HG02981 (cell line): ENCODE results near the gene TRNP1.
"Not testable (repeated sequence)": the region's sequence is repeated elsewhere in the genome, so short reads cannot be mapped to it uniquely, and the experiment has no call there.

Source experiments
- ATAC-seq: cut with Tn5 transposase; IDR thresholded peaks from one replicate; pipeline ENCODE4 v1.9.1; 2021; ENCODE audit warnings: mild to moderate bottlenecking, moderate library complexity; ENCODE audit not compliant: unreplicated experiment

TRNP1 gene, protein sequence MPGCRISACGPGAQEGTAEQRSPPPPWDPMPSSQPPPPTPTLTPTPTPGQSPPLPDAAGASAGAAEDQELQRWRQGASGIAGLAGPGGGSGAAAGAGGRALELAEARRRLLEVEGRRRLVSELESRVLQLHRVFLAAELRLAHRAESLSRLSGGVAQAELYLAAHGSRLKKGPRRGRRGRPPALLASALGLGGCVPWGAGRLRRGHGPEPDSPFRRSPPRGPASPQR

DNA sequence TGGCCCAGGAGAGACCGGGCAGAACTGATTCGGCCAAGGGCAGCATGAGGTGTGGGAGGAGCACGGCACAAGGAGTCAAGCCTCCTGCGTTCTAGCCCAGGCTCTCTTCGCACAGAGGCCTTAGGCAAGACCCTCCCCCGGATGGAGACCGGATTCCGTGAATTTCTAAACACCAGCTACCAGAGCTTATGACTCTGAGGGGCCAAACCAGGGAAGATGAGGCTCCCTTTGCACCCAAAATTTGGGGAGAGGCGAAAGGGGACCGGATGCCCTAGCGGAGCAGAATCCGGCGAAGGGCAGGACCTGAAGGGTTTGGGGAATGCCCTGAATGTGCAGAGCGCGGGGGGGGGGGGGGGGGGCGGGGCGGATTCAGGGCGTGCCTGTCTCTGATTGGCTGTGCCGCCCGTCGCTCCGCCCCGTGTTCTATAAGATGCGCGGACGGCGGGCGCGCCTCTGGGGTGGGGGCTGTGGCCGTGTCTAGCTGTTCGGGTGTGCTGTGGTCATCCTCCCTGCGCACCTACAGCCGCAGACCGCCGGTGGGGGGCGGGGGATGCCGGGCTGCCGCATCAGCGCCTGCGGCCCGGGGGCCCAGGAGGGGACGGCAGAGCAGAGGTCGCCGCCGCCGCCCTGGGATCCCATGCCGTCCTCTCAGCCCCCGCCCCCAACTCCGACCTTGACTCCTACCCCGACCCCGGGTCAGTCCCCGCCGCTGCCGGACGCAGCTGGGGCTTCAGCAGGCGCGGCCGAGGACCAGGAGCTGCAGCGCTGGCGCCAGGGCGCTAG lies at the start of gene TRNP1:
TRNP1 (plus strand) TSS at position 456 of the 783 bp plus-strand sequence; CDS start at position 551, 95 bp downstream.
- no peak for ATAC-seq

DNA sequence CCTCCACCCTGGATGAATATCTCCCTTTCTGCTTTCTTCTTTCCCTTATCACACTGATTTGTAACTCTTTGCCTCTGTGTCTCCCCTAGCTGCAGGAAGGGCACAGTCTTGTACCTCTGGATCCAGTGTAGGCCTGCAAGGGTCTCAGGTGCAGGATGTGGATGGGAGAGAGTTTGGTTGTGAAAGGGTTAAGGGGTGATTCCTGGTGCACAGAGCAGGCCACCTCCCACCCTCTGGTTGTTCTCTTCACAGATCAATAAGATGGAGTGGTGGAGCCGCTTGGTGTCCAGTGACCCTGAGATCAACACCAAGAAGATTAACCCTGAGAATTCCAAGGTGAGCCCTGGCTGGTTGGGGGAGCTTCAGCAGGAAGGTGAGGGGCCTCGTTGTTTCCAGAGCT lies 48.4 kb upstream of the TRNP1 start:
- no peak for ATAC-seq

DNA sequence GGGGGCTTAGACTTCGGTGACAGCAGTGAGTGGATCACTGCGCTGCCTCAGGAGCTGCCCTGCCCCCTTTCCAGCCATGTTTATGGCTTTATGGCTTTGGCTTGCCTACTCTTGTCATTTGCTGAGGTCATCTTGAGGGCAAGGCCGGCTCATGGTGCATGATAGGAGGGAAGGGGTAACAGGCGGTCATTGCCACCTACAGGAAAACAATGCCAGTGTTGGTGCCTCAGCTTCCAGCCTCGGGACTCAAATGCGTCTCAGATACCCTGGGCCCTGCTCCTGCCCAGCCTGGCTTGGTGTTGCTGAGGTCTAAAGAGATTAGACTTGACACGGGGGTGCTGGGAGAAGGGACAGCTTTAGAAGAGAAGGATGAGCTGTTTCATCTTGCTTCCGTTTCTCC lies 47.8 kb upstream of the TRNP1 start:
- no peak for ATAC-seq

DNA sequence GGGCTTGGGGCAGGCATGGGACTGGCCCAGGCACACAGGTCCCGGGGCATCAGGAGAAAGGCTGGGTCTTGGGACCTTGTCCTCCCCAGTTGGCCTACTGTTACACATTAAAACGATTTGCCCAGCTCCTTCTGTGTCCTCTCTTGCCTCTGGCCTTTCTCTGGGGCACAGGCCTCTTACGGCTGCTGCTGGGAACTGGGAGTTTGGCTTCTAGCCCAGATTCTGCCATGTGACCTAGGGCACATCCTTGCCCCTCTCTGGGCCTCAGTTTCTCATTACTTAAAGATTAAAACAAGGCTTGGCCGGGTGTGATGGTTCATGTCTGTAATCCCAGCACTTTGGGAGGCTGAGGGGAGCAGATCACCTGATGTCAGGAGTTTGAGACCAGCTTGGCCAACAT lies 47.2 kb upstream of the TRNP1 start:
- no peak for ATAC-seq

DNA sequence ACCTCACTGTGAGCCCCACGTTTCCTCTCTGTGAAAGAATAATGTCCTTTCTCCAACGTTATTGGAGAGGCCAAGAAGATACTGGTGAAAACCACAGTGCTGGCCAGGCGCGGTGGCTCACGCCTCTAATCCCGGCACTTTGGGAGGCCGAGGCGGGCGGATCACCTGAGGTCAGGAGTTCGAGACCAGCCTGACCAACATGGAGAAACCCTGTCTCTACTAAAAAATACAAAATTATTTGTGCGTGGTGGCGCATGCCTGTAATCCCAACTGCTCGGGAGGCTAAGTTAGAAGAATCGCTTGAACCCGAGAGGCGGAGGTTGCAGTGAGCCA lies 44.8 kb upstream of the TRNP1 start:
- not testable (repeated sequence) for ATAC-seq

DNA sequence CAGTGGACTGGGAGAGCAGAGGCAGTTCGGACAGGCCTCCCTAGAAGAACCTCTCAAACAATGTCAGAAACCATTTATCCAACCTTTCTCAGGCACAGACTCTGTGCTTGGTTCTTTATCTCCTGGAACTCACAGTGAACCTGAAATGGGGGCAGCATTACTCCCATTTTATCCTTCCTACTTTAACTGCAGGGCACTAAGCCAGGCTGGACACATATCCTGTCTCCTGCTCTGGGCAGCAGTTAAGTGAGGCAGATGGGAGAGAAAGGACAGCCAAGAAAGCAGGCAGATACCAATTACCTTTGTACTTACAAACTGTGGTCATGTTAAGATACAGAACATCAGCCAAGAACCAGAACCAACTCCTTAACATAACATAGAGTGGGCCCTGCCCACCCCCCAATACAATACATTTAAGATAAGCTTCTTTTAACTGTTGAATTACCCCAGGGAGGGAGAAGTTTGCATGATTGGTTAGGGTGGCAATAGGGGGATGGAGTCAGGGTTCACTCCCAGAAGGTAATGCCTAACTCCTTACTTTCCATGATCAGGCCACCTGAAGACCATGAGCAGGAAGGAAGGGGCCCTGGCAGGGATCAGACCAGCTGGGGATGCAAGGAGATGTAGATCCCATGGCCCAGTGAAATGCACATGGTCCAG lies 44.1 kb upstream of the TRNP1 start:
- ATAC-seq = no peak

DNA sequence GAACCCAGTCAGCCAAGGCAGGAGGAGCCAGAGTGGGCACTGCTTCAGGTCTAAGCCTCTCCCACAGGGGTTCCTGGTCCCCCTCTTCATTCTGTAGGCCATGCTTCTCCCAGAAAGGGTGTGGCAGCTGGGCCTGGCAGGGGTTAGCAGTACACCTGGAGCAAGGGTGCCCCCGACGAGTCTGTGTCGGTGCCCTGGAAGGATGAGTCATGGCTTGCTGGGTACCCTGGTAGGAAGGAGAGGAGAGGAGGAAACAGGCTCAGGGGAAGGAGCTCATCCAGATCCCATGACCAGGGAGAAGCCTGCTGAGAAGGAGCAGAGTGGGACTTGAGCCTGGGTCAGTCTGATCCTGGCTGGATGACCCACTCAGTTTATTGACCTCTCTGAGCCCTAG lies 43.6 kb upstream of the TRNP1 start:
- ATAC-seq = no peak

DNA sequence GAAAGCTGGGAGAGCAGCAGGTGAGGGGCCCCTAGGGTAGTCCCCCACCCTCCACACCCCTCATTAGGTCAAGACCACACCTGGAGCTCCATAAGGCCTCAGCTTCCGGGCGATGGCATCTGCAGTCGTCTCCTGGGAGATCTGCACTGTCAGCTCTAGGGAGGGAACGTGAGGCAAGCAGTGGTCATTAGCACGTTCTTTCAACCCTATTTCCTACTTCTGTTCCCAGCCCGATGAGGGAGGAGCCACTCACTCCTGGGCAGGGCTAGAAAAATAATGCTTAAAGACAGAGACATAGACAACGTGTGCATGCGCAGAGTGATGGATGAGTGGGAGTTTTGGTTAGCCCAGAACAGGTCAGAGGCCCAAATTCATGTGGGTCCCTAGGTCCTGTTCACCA lies 42.9 kb upstream of the TRNP1 start:
- ATAC-seq = no peak

DNA sequence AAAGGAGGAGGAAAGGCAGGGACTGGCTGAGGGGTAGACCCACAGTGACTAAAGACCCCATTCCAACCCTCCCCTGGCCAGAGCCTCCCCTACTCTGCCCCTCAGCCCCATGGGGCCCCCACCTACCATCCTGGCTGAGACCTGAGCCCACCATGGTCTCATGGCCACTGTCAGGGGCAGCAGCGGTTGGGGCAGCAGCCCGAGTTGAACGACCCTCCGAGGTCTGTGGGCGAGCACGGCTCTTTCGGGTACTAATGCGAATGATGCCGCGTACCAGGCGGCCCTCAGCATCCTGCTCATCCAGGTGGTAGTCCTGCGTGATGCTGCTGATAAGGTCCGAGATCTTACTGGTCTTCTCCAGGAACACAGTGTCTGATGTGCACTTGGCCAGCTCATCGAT lies 42.3 kb upstream of the TRNP1 start:
- no peak for ATAC-seq

DNA sequence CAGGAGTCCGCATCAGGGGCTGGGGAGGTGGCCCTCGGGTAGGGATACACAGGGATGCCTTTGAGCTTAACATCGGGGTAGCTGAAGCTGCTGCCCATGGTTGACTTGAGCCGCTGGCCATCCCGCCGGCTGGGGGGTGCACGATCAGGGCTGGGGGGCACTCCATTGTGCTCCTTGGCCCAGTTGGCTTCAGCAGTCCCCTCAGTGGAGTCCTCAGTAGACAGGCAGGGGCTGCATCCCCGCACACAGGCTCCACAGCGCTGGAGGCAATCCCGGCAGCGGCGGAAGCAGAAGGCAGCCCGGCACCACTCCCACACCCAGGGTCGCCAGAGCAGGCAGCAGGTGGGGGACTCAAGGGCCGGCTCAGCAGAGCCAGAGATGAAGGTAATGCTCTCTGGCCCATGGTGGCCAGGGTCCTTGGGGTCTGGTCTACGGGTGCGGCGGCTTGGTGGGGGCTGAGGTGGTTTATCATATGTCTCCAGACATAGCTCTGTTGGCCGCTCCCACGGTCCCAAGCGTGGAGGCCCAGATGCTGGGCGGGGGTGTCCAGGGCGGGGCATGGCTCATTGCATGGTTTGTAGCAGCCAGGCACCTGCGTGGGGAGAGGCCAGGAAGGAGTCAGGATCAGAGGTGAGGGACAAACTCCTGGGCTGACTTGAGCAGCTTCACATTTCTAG lies 41.5 kb upstream of the TRNP1 start:
- no peak for ATAC-seq

DNA sequence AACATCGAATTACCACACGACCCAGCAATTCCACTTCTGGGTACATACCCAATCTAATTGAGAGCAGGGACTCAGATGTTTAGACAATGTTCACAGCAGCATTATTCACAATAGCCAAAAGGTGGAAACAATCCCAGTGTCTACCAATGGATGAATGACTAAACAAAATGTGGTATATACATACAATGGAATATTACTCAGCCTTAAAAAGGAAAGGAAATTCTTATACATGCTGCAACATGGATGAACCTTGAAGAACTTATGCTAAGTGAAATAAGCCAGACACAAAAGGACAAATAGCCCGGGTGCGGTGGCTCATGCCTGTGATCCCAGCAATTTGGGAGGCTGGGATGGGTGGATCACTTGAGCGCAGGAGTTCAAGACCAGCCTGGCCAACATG lies 40.1 kb upstream of the TRNP1 start:
- ATAC-seq = no peak

DNA sequence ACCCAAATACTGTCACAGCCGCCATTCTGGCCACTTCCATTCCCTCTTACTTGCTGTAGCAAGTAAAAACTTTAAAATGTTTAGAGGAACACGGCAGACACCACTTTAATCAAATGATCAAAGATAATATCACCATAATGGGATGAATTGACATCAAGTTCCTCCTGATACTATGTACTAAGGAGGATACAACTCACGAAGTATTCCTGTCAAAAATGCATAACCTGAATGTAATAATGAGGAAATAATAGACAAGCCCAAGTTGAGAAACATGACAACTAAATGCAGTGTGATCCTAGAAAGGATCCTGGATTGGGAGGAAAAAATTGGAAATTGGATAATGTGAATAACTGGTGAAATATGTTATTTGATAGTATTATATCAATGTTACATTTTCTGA lies 37.2 kb upstream of the TRNP1 start:
- no peak for ATAC-seq

DNA sequence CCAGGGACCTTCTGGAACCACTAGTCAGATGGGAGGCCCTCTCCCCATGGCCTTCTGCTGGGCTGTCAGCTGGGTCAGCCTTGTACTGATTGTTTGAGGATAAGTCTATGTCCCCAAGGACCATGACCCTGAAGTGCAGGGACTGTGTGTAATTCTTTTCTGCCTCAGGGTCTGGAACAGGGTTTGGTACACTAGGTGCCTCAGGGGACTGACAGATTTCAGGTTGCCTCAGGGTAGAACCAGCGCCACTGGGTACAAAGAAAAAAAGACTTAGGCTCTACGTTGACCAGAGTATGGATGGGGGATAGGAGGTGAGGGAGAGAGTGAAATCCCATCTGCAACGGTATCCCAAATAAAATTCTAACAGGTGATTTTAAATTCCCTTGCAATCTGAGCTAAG lies 36.2 kb upstream of the TRNP1 start:
- ATAC-seq = no peak

DNA sequence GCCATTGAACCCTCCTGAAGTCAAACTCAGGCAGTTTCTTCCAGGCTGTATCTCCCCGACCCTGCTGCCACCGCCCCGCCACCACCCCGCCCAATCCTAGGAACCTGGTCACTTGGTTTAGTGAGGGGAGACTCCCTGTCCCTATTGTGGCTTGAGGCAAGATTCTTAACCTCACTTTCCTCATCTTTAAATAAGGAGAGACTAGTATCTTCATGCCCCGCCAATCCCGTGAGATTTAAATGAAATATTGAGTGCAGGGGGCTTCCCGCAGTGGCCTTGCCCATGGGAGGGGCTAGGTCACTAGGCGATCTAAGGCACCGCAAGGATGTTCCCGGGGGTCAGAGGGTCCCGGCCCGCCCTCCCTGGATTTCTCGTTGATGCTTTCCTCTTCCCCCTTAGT lies 34.2 kb upstream of the TRNP1 start:
- ATAC-seq = no peak

DNA sequence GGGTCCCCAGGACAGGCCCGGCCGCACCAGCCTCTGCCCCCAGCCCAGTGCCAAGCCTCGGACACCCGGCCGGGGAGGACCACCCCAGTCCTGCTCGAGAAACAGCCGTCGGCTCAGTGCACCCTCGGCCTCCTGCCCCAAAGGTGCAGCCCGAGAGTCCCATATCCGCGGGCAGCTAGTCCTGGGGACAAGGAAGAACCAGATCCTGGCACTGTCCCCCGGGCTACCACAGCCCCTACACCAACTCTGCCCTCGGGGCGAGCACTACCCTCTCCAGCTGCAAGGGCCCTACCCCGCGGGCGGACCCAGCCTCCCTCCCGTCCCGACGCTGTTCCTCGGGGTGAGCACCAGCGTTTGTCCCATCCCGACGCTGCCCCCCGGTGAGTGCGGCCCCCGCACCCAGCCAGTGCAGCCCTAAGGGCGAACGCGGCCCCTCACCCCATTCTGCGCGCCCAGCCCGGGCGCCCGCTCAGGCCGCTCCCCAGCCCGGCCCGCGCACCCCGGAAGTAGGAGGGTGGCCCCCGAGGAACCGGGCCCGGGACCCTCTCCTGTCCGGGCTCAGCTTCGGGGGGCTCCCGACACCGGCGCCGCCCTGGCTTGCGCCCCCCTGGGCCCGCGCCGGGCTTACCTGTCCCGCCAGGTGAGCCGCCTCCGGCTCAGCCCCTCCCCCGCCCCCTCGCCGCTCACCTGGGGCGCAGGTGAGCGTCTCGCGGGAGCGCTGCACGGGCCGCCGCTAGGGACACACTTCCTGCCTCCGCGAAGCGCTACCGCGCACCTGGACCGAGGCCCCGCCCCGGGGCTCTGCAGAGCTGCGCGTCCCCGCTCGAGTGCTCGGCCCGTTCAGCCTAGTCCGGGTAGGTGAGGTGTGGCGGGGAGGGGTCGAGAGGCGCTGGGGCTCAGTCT lies 33.5 kb upstream of the TRNP1 start, which contains the start of gene KDF1:
KDF1 (minus strand) TSS at position 747 of the 903 bp plus-strand sequence. CDS start 8,088 bp downstream, outside the sequence.
- no peak for ATAC-seq

DNA sequence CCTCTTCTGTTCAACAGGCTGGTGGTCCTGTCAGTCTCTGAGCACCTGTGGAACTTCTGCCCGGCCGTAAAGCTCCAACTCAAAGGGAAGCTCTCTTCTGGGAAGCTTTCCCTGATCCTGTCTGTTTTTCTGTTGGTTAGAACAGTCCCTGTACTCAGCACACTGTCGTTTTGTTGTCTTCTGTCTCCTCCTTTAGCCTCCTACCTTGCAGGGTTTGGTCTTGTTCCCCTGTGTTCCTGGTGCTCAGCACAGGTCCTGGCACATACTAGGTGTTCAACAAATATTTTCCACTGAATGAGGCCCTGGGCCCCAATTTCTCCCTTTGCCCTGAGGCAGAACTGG lies 32.9 kb upstream of the TRNP1 start:
- no peak for ATAC-seq

DNA sequence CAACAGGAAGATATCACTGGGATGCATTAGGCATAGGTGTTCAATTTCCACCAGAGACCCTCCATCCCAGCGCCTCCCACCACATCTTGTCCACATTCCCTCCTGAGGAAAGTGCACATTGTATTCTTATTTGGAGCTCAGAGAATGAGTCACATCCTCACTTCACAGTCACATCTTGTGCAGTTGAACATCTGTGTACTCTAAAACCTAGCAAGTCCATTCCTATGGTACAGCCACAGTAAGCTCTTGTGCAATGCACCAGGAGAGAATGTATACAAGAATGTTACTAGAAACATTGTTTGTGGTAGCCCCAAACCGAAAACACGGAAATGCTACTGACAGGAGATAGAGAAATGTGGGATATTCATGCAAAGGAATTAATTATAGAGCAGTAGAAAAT lies 31.7 kb upstream of the TRNP1 start:
- no peak for ATAC-seq

DNA sequence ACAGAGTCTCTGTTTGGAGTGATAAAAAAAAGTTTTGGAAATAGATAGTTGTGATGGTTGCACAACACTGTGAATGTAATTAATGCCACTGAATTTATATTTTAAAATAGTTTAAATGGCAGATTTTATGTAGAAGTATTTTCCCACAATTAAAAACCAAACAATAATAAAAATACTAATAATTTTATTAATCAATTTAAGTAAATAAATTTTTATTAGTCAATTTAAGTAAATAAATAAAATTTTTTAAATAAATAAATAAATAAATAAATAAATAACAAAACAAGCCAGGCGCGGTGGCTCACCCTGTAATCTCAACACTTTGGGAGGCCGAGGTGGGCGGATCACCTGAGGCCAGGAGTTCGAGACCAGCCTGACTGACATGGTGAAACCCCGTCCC lies 28.3 kb upstream of the TRNP1 start:
- no peak for ATAC-seq

DNA sequence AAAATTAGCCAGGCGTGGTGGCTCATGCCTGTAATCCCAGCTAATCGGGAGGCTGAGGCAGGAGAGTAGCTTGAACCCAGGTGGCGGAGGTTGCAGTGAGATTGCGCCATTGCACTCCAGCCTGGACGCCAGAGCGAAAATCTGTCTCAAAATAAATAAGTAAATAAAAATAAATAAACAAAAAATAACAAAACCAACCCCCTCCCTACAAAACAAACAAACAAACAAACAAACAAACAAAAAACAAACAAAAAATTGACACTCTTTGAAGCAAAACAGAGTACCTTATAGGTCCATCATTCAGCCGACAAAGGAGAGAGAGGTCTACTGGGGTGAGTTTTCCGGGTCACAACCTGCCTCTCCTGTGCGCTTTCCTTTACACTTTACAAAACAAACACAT lies 27.9 kb upstream of the TRNP1 start:
- no peak for ATAC-seq

DNA sequence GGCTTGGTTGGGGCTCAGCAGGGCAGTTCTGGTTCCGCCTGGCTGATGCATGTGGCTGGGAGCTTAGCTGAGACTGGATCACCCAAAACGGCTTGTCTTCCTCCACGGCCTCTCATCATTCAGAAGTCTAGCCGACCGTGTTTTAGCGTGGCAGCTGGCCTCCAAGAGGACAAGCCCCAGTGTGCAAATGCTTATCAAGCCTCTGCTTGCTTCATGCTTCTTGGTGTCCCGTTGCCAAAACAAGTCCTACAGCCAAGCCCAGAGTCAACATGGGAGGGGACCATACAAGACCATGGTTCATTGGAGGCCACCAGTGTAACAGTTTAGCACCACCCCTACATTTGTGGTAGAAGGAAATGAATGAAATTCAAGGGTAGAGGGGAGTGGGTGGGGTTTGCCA lies 22.7 kb upstream of the TRNP1 start:
- no peak for ATAC-seq

DNA sequence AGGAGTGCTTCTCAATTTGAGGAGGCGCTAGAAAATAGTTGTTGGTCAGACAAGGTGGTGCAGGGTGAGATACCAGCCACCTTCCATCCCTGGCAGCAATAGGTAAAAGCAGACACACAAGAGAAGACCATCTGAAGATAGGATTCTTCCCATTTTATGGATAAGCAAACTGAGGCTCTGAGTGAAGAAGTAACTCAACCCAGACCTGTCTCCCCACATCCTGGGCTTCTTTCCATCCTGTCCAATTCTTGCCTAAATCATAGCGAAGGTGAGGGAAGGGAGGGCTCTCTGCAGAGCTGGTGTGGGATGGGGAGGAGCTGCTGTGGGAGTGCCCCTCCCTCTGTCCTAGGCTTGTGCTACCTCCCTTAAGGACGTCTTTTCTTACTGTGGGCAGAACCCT lies 21.9 kb upstream of the TRNP1 start:
- no peak for ATAC-seq
